Memory B cell (primary cell): ENCODE data around the gene ELOVL2.

Experiments
- ATAC-seq: fragments of 150-1000 bp; cut with Tn5 transposase; 2 replicates; pipeline ENCODE4 v1.10.0; 2021; ENCODE audit warnings: low read depth, mild to moderate bottlenecking, moderate library complexity
- DNase-seq, 2 donors: peaks; one replicate each; pipeline ENCODE4 v3.0.0; 2022; ENCODE audit warnings: low spot score in 2 of 2
- H3K27ac Mint-ChIP-seq: one replicate; pipeline ENCODE4 v1.8.0; 2022; ENCODE audit warnings: mild to moderate bottlenecking, moderate library complexity, mixed read lengths
- H3K27me3 Mint-ChIP-seq: one replicate; pipeline ENCODE4 v1.8.0; 2022; ENCODE audit warnings: mixed read lengths
- H3K36me3 Mint-ChIP-seq: one replicate; pipeline ENCODE4 v1.8.0; 2022; ENCODE audit warnings: mild to moderate bottlenecking, mixed read lengths
- H3K4me1 Mint-ChIP-seq: one replicate; pipeline ENCODE4 v1.8.0; 2022; ENCODE audit warnings: mixed read lengths
- H3K4me3 Mint-ChIP-seq: one replicate; pipeline ENCODE4 v1.8.0; 2022; ENCODE audit warnings: mild to moderate bottlenecking, moderate library complexity, mixed read lengths
- H3K9me3 Mint-ChIP-seq: one replicate; pipeline ENCODE4 v1.8.0; 2022; ENCODE audit warnings: mixed read lengths

Gene ELOVL2

GRCh38 chr6:10945845-10946244 is 98.3 kb downstream of the ELOVL2 start:
- ATAC-seq (no peak), DNase-seq (no peak)
- no peak overlapping the region for H3K27ac Mint-ChIP-seq
- H3K9me3 Mint-ChIP-seq: no peaks in the 10 kb centered on the region
- H3K4me3 Mint-ChIP-seq: no peak overlapping the region
- H3K4me1 Mint-ChIP-seq: no peaks in the 10 kb centered on the region
- H3K36me3 Mint-ChIP-seq: peaks cover 1% of the 10 kb centered on the region
- H3K27me3 Mint-ChIP-seq: peaks cover 3% of the 10 kb centered on the region

- no peaks in the 10 kb centered on the region for H3K4me1 Mint-ChIP-seq
- ATAC-seq (no peak), DNase-seq (no peak)
- no peak overlapping the region for H3K4me3 Mint-ChIP-seq
- H3K36me3 Mint-ChIP-seq: no peaks in the 10 kb centered on the region
- H3K27ac Mint-ChIP-seq: no peak overlapping the region
- peaks cover 3% of the 10 kb centered on the region for H3K9me3 Mint-ChIP-seq
- H3K27me3 Mint-ChIP-seq: peaks cover 3% of the 10 kb centered on the region
These were observed 104.3 kb downstream of the ELOVL2 start for GRCh38 chr6:10939840-10940239.

DNA sequence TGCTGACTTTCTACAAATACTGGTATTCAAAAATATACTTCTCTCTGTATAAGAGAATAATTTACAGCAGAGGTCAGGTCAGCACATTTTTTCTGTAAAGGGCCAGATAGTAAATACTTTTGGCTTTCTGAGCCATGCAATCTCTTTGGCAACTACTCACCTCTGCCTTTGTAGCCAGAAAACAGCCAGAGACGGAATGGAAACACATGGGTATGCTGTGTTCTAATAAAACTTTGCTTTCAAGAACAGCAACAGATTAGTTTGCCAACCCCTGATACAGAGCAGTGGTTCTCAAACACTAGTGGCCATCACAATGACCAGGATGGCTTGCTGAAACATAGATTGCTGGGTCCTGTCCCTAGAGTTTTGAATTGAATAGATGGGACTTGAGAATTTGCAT is 111.0 kb downstream of the ELOVL2 start:
- no peaks in the 10 kb centered on the region for H3K4me1 Mint-ChIP-seq
- H3K9me3 Mint-ChIP-seq: no peaks in the 10 kb centered on the region
- H3K27ac Mint-ChIP-seq: no peak overlapping the region
- H3K36me3 Mint-ChIP-seq: no peaks in the 10 kb centered on the region
- ATAC-seq (no peak), DNase-seq (no peak)
- peaks cover 10% of the 10 kb centered on the region for H3K27me3 Mint-ChIP-seq
- no peak overlapping the region for H3K4me3 Mint-ChIP-seq
